Left renal pelvis (tissue), 4 donors: Measurements from ENCODE around the gene ADAM12. TPM values are rescaled to one million over a fixed set of nuclear protein-coding genes. Genes with fewer than 3 reads are reported as not detected.

Source experiments
- DNase-seq, 4 donors: peaks; one replicate each; pipeline ENCODE4 v3.0.0-alpha.2; 2013; ENCODE audit warnings: low read depth in 4 of 4, low spot score in 3 of 4
- polyA plus RNA-seq, 4 donors: library from polyadenylated mRNA; unstranded; fragments of 120-200 nt; gene quantifications; one replicate each; pipeline ENCODE4 v1.2.1, GENCODE V29; 2013; ENCODE audit not compliant: insufficient read length in 4 of 4

Gene ADAM12
- polyA plus RNA-seq, 4 donors, result 23.1 to 100 (median 27.8) TPM

- DNase-seq, result no peak
These were observed 260.7 kb downstream of the ADAM12 start for GRCh38 chr10:126127481-126128029.

DNA sequence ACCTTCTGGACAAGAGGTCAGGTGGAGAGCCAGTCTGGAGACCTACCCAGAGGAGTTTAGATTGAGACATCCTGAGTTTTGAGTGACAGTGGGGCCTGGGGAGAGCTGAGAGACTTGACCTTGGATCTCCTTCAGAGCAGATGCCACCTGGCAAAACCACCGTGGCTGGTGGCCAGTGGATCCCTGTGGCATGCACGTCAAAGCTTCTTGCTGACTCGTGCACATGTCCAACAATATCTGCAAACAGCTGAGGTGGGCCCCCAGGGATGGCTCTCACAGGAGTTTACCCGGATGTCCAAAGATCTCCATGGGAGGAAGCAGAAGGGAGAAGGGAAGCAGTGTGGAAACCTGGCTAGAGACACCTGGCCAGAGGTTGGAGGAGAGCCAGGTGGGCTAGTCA is 261.4 kb downstream of the ADAM12 start:
- DNase-seq, result no peak

DNA sequence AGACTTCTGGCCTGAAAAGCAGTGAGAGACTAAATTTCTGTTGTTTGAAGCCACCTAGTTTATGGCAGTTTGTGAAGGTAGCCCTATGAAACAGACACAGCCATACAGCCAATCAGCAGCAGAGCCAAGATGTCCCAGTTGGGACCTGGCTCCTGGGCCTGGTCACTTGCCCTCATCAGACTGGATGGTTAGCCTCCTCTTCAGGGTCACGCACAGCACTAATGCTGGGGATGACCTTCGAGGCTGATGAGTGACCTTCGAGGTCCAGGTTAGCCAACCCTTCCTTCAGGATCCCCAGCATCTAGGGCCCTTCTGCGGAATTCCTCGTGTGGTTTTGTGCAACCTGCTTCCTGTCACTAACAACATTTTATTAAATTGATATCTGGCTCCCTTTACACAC is 262.3 kb downstream of the ADAM12 start:
- DNase-seq, result no peak

GRCh38 chr10:126124668-126125349 is 263.5 kb downstream of the ADAM12 start:
- DNase-seq, result no peak

GRCh38 chr10:126124046-126124445 is 264.2 kb downstream of the ADAM12 start:
- DNase-seq, result no peak

DNA sequence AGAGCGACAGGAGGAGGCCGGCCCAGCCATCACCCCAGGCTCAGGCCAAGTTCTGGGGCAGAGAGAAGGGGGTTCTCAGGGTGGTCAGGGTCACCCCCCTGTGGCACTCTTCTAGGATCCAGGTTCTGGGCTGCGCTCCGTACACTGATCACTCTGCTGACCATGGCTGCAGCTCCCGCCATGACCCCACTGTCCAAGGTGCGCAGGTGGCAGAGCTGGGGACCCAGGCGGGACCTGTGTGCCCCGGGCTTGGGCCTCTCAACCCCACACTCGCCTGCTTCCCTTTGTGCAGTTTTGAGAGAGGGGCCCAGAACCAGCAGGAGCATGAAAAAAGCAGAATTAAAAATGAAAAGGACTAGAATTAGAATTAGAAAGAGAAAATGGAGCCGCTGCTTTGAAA is 264.8 kb downstream of the ADAM12 start:
- no peak for DNase-seq

GRCh38 chr10:126122881-126123280 is 265.4 kb downstream of the ADAM12 start:
- peak in 1 of 4 donors; percentile 17 for DNase-seq

DNA sequence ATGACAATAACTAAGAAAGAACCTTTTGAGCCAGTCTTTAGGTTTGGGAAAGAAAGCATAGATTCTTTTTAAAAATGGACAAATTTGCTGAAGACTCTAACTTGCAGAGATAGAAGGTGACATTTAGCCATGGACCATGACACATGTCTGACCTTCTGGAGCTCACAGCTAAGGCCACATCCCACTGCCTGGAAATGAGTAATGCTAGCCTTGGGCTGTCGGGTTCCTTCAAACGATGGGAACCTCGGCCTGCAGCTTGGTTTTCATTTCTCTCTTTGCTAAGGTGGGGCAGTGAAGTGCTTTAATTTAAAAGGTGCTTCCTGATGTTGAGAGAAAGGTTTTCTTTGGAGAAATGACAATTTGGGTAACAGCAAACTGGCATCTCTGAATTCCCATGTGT is 268.7 kb downstream of the ADAM12 start:
- DNase-seq, result no peak

GRCh38 chr10:126118476-126118875 is 269.8 kb downstream of the ADAM12 start:
- no peak for DNase-seq

DNA sequence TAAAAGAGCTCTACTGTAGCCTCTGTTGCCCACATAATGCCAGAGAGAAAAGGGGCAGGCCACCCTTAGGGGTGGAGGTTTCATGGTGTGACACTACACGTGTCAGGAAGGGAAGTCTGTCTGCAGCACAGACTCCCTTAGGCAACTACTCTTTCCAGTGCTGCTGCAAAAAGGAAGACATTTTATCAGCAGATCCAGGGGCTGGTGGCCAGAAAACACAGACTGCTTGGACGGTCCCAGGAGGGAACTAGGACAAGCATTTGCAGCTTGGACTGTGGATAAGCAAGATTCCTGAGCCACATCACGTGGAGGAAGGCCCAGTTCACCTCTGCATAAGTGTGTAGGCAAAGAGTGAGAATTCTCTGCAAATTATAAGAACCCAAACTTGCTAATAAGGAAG is 271.1 kb downstream of the ADAM12 start:
- DNase-seq, result no peak

- DNase-seq, result no peak
These were observed 272.4 kb downstream of the ADAM12 start for GRCh38 chr10:126115886-126116285.

GRCh38 chr10:126114884-126115555 is 273.3 kb downstream of the ADAM12 start:
- no peak for DNase-seq

GRCh38 chr10:126111516-126111915 is 276.8 kb downstream of the ADAM12 start:
- no peak for DNase-seq

- no peak for DNase-seq
These were observed 277.6 kb downstream of the ADAM12 start for GRCh38 chr10:126110489-126111180.

GRCh38 chr10:126109893-126110292 is 278.4 kb downstream of the ADAM12 start:
- no peak for DNase-seq

DNA sequence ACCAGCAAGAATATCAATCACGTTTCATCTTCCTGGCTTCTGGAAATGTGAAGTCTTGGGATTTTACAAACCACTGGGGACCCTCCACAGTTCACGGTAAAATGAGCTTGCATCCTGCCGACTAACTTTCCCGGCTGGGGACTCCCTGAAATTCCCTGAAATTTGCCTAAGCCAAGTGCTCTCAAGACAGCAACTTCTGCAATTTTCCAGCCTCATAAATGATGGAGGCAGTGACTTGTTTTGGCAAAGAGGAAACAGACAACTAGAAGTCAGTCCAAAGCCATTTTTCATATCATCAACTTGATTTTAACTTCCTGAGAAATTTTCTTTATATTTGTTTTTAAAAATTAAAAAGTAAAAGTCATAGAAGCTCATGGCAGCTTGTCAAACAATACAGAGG is 279.6 kb downstream of the ADAM12 start:
- DNase-seq, result no peak

DNA sequence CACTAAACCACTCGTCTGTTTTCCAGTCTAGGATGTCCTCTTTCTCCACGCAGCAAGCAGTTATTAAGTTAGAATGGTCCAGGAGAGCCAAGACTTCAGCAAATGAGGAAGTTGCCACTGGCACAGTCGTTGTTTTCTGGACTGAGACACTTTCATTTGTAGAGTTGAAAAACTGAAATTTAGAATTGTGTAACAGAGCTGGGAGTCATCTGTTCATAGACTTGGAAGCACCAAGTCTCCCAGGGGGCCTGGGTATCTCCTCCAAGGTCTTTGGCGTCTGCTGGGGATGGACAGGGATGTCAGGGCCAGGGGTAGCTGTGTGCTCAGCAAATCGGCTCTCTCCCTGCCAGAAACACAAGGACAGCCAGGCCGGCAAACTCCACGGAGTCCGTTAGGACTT is 283.5 kb downstream of the ADAM12 start:
- DNase-seq, result no peak

DNA sequence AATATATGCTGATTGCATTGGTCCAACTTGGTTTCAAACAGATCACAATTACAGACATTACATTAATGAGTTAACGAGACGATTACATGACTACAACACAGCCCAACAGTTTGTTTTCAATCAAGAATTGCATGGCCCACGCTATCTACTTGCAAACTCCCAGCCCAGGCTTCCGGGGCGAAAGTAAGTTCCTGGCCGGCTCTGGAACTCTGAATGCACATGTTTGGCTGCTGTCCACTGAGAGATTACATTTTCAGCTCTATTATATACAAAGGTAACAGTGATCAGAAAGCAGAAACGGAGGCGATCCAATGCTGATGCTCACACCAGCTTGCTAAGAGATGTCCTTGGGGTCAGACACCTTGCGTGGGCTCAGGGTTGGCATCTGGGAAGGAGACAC is 285.6 kb downstream of the ADAM12 start:
- no peak for DNase-seq

- DNase-seq, result no peak
These were observed 286.5 kb downstream of the ADAM12 start for GRCh38 chr10:126101736-126102135.

GRCh38 chr10:126101325-126101724 is 287.0 kb downstream of the ADAM12 start:
- no peak for DNase-seq

GRCh38 chr10:126099366-126099765 is 288.9 kb downstream of the ADAM12 start:
- no peak for DNase-seq

DNA sequence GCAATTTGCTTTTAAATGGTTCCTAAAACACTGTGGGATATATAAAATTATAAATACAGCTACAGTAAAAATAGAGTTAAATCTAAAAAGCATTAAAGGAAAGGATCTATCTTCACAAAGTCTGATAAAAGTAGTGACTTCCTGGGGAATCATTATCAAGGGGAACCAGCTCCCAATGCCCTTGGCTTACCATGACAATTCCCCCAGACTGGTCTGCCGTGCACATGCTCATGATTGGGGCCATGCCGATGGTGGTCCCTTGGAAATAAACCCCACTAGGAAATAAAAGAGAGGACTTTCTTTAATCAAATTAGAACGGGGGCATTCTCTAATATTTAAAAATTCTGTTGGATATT is 290.1 kb downstream of the ADAM12 start:
- DNase-seq, result no peak
